SK-N-SH treated with all-trans-retinoic acid at 6 μM for 48 hours (cell line): ENCODE results near the gene CDKL5.

Experiments used
- ARNTL ChIP-seq: fragments of 450-650 bp; formaldehyde crosslinking; IDR thresholded peaks from 2 replicates; pipeline ENCODE4 v1.5.0; 2020; ENCODE audit warnings: low read depth, mild to moderate bottlenecking, moderate library complexity, borderline replicate concordance
- ESRRG ChIP-seq: fragments of 250-450 bp; sonication (Bioruptor Pico); IDR thresholded peaks from 2 replicates; pipeline ENCODE4 v1.6.1; 2021; ENCODE audit warnings: mild to moderate bottlenecking
- GLIS3 ChIP-seq: fragments of 250-450 bp; sonication (Bioruptor Pico); IDR thresholded peaks from 2 replicates; pipeline ENCODE4 v1.5.0; 2020; ENCODE audit warnings: mild to moderate bottlenecking, moderate library complexity
- ISL1 ChIP-seq: fragments of 250-450 bp; sonication (Bioruptor Pico); IDR thresholded peaks from 2 replicates; pipeline ENCODE4 v2.1.2; 2022; ENCODE audit warnings: mild to moderate bottlenecking, moderate library complexity
- RARB ChIP-seq: fragments of 250-450 bp; sonication (Bioruptor Pico); IDR thresholded peaks from 2 replicates; pipeline ENCODE4 v1.8.0; 2021; ENCODE audit warnings: mild to moderate bottlenecking, moderate library complexity
- SNAI2 ChIP-seq: fragments of 250-450 bp; sonication (Bioruptor Pico); IDR thresholded peaks from 2 replicates; pipeline ENCODE4 v1.5.0; 2020; ENCODE audit warnings: mild to moderate bottlenecking, moderate library complexity
- TOX ChIP-seq: fragments of 250-450 bp; sonication (Bioruptor Pico); IDR thresholded peaks from 2 replicates; pipeline ENCODE4 v1.8.0; 2021; ENCODE audit warnings: mild to moderate bottlenecking, moderate library complexity, borderline replicate concordance
- ZC3H10 ChIP-seq: fragments of 250-450 bp; sonication (Bioruptor Pico); IDR thresholded peaks from 2 replicates; pipeline ENCODE4 v1.5.1; 2021; ENCODE audit warnings: mild to moderate bottlenecking, moderate library complexity
- ZFP30 ChIP-seq: fragments of 450-650 bp; formaldehyde crosslinking; IDR thresholded peaks from 2 replicates; pipeline ENCODE4 v1.5.0; 2022; ENCODE audit warnings: mild to moderate bottlenecking, moderate library complexity

- TF ChIP-seq GLIS3 (CRISPR knock-in tag) (no peak), TOX (CRISPR knock-in tag) (no peak), ESRRG (CRISPR knock-in tag) (no peak), ZC3H10 (CRISPR knock-in tag) (no peak), ZFP30 (CRISPR knock-in tag) (no peak), ISL1 (CRISPR knock-in tag) (no peak), RARB (CRISPR knock-in tag) (no peak), SNAI2 (CRISPR knock-in tag) (no peak), ARNTL (no peak)
Observed at GRCh38 chrX:18389966-18390365, 35.4 kb upstream of the CDKL5 start.
